AG04450 (cell line): ENCODE results near the gene SCAI. TPM values are rescaled to one million over a fixed set of nuclear protein-coding genes. Genes with fewer than 3 reads are reported as not detected.

ENCODE experiments used
- CTCF ChIA-PET: fragments of 300-600, 350-600 bp; formaldehyde crosslinking; extraction: SDS; loops from one replicate; lab custom pipeline; 2022; ENCODE audit warnings: antibody characterized with exemption, inconsistent platforms; lab: Charles Lee
- POLR2A ChIA-PET: fragments of 350-600 bp; formaldehyde crosslinking; extraction: SDS; loops from one replicate; lab custom pipeline; 2021; ENCODE audit warnings: antibody characterized with exemption, inconsistent platforms; lab: Yijun Ruan, JAX
- DNase-seq: peaks from one replicate; pipeline ENCODE4 v3.0.0-alpha.2; 2011; ENCODE audit warnings: low read depth, low spot score
- H3K27ac ChIP-seq: one replicate; pipeline ENCODE4 v1.5.1; 2012; ENCODE audit warnings: low read depth, low read length, control low read depth
- H3K27me3 ChIP-seq: one replicate; pipeline ENCODE4 v1.6.0; 2012; ENCODE audit warnings: low read length; ENCODE audit not compliant: control insufficient read depth, insufficient read depth
- H3K4me3 ChIP-seq: 2 replicates; pipeline ENCODE4 v1.5.1; 2011; ENCODE audit warnings: mild to moderate bottlenecking, low read depth, low read length, control low read depth
- H3K9me3 ChIP-seq: 2 replicates; pipeline ENCODE4 v1.5.1; 2012; ENCODE audit warnings: low read length; ENCODE audit not compliant: control insufficient read depth, insufficient read depth
- CTCF ChIP-seq: IDR thresholded peaks from 2 replicates; pipeline ENCODE4 v1.5.1; 2011; ENCODE audit warnings: low read depth, low read length, control low read depth, inconsistent platforms
- polyA plus RNA-seq: library from polyadenylated mRNA; depleted of rRNA; stranded (reverse); fragments of >200 nt; gene quantifications from 2 replicates; pipeline ENCODE4 v1.2.3, GENCODE V29; 2011

Gene SCAI
- polyA plus RNA-seq, 1 experiment: 13.9 TPM

- ChIA-PET CTCF (interaction anchor here (0.6 to 0.7 kb wide), 2 partner anchors 69 to 219 kb away, joined by 3 read pairs; no protein-coding TSS in a partner anchor), POLR2A (no interaction called here)
- Histone ChIP-seq H3K27me3 (no peaks in the 10 kb centered on the region), H3K4me3 (no peak overlapping the region), H3K9me3 (no peaks in the 10 kb centered on the region), H3K27ac (no peak overlapping the region)
- no peak for TF ChIP-seq CTCF
- no peak for DNase-seq
Measured at GRCh38 chr9:125074976-125075375, 68.4 kb downstream of the SCAI start.

GRCh38 chr9:125066839-125067619 lies 76.3 kb downstream of the SCAI start:
- Histone ChIP-seq H3K27ac (peak overlapping the region; percentile 35), H3K27me3 (no peaks in the 10 kb centered on the region), H3K4me3 (no peak overlapping the region), H3K9me3 (no peaks in the 10 kb centered on the region)
- no peak for TF ChIP-seq CTCF
- CTCF ChIA-PET: no interaction called here
- POLR2A ChIA-PET: no interaction called here
- peak; percentile 4 for DNase-seq

GRCh38 chr9:125061391-125061790 lies 81.9 kb downstream of the SCAI start:
- no peak overlapping the region for H3K4me3 ChIP-seq
- no peaks in the 10 kb centered on the region for H3K9me3 ChIP-seq
- ChIA-PET CTCF (no interaction called here), POLR2A (no interaction called here)
- H3K27me3 ChIP-seq: no peaks in the 10 kb centered on the region
- DNase-seq: no peak
- H3K27ac ChIP-seq: no peak overlapping the region
- TF ChIP-seq CTCF: no peak

- POLR2A ChIA-PET: no interaction called here
- TF ChIP-seq CTCF: no peak
- Histone ChIP-seq H3K27ac (no peak overlapping the region), H3K27me3 (no peaks in the 10 kb centered on the region), H3K4me3 (no peak overlapping the region), H3K9me3 (peaks cover 3% of the 10 kb centered on the region; the same call in 1 of the 2 replicates)
- DNase-seq: no peak
- CTCF ChIA-PET: no interaction called here
Measured at GRCh38 chr9:125049212-125050049, 93.9 kb downstream of the SCAI start.

GRCh38 chr9:125043631-125044030 lies 99.7 kb downstream of the SCAI start:
- H3K27me3 ChIP-seq: no peaks in the 10 kb centered on the region
- ChIA-PET CTCF (no interaction called here), POLR2A (no interaction called here)
- H3K9me3 ChIP-seq: peaks cover 9% of the 10 kb centered on the region; the same call in 1 of the 2 replicates
- no peak overlapping the region for H3K27ac ChIP-seq
- no peak overlapping the region for H3K4me3 ChIP-seq
- DNase-seq: no peak
- TF ChIP-seq CTCF: no peak
